ENCODE measurements around the gene SOX21.

SOX21 gene

DNA sequence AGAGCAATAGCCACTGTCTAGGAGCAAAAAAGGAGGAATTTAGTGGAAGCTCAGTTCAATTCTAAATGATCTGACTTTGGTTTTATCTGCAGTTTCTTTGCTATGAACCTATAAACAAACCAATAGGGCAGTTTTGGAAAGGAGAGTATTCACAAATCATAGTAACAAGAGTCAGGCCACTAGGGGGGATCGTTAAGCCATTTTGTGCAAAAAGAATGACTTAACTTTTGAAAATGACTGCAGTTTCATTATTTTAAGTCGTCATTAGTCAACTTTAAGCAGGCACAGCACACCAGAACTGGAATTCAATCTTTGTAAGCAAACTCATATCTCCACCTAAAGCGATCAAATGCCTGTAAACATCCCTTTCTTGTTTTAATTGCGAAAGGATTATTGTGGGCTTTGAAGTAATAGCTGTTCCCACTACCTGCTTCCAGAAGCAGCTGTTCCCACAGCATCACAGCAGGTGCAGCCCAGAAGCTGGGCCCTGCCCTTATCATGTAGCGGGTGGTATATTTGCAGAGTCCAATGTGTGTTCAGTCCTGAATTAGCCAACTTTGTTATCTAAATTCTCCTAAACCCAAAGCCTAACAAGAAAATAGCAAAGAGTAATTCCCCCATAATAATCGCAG is 51.5 kb downstream of the SOX21 start:
- Mint-ChIP-seq H3K36me3 (ENCODE audit: insufficient read depth) (no peaks in the 10 kb centered on the region), H3K9me3 (no peaks in the 10 kb centered on the region), H3K27ac (ENCODE audit: low read depth) (no peak overlapping the region), H3K4me1 (no peaks in the 10 kb centered on the region), H3K4me3 (no peak overlapping the region), H3K27me3 (peaks cover 43% of the 10 kb centered on the region)
- DNase-seq (ENCODE audit: low spot score in 2 of 2) (no peak), ATAC-seq (replicated peaks; ENCODE audit: extremely low read depth, poor library complexity, severe bottlenecking) (no peak)
